MCF 10A (cell line): ENCODE results near the gene MMADHC. TPM values are rescaled to one million over a fixed set of nuclear protein-coding genes. Genes with fewer than 3 reads are reported as not detected.

Experiments
- BruUV-seq: library from RNA; stranded (reverse); fragments of 400-500 nt; replicated peaks from 2 replicates; lab custom pipeline; 2021; lab: Mats Ljungman, UMichigan
- CTCF ChIA-PET: fragments of 300-600 bp; sonication (Branson Sonifier 250); formaldehyde crosslinking; extraction: SDS; loops from one replicate; lab custom pipeline; 2021; ENCODE audit warnings: antibody characterized with exemption, inconsistent platforms; lab: Yijun Ruan, JAX
- POLR2A ChIA-PET: fragments of 300-600, 350-650 bp; sonication (Branson Sonifier 250); formaldehyde crosslinking; extraction: SDS; loops from one replicate; lab custom pipeline; 2020; ENCODE audit warnings: antibody characterized with exemption, inconsistent platforms; lab: Yijun Ruan, JAX
- DNase-seq: peaks from one replicate; pipeline ENCODE4 v3.0.0-alpha.2; 2018; ENCODE audit not compliant: unreplicated experiment
- H3K27ac Mint-ChIP-seq: one replicate; pipeline ENCODE4 v1.8.0; 2022; ENCODE audit warnings: mild to moderate bottlenecking, low read depth, mixed read lengths; ENCODE audit not compliant: unreplicated experiment
- H3K27me3 Mint-ChIP-seq: one replicate; pipeline ENCODE4 v1.8.0; 2022; ENCODE audit warnings: mixed read lengths; ENCODE audit not compliant: insufficient read depth, unreplicated experiment
- H3K36me3 Mint-ChIP-seq: one replicate; pipeline ENCODE4 v1.8.0; 2022; ENCODE audit warnings: mild to moderate bottlenecking, moderate library complexity, mixed read lengths; ENCODE audit not compliant: insufficient read depth, unreplicated experiment
- H3K4me1 Mint-ChIP-seq: one replicate; pipeline ENCODE4 v1.8.0; 2022; ENCODE audit warnings: mixed read lengths; ENCODE audit not compliant: insufficient read depth, unreplicated experiment
- H3K4me3 Mint-ChIP-seq: one replicate; pipeline ENCODE4 v1.8.0; 2022; ENCODE audit warnings: mild to moderate bottlenecking, moderate library complexity, mixed read lengths; ENCODE audit not compliant: unreplicated experiment
- H3K9me3 Mint-ChIP-seq: one replicate; pipeline ENCODE4 v1.8.0; 2022; ENCODE audit warnings: mixed read lengths; ENCODE audit not compliant: unreplicated experiment
- intact Hi-C: fragments of 100-400 bp; cut with micrococcal nuclease; formaldehyde crosslinking; loops from 2 replicates; pipeline ENCODE4 v1.14.1; 2022
- total RNA-seq: library from RNA; stranded (reverse); gene quantifications from 2 replicates; pipeline ENCODE4 v1.2.3, GENCODE V29; 2022
- TF ChIP-seq, protein P1 (sequence below): fragments of 200-600 bp; IDR thresholded peaks from one replicate; pipeline ENCODE4 v1.8.0; 2022; ENCODE audit warnings: antibody characterized with exemption, mild to moderate bottlenecking; ENCODE audit not compliant: unreplicated experiment

Gene MMADHC
- total RNA-seq, 1 experiment from 2014 or later = 156 TPM

- CTCF ChIA-PET = interaction anchor here (0.8 to 1.2 kb wide), 4 partner anchors 13 to 119 kb away, joined by 3 to 4 read pairs (median 3); no protein-coding TSS in a partner anchor
These were observed 23.7 kb upstream of the MMADHC start for GRCh38 chr2:149611100-149611820.

GRCh38 chr2:149606251-149606811 is 18.8 kb upstream of the MMADHC start:
- no peak for DNase-seq
- no TSS peak for BruUV-seq
- H3K4me1 Mint-ChIP-seq = peaks cover 7% of the 10 kb centered on the region
- H3K27ac Mint-ChIP-seq = peak overlapping the region; percentile 1
- intact Hi-C loops = no loop called here
- no peaks in the 10 kb centered on the region for H3K27me3 Mint-ChIP-seq
- H3K4me3 Mint-ChIP-seq = no peak overlapping the region
- CTCF ChIA-PET = interaction anchor here (0.6 kb wide), 2 partner anchors 64 to 77 kb away, joined by 3 read pairs; no protein-coding TSS in a partner anchor
- H3K9me3 Mint-ChIP-seq = peaks cover 14% of the 10 kb centered on the region
- TF ChIP-seq, protein P1, sequence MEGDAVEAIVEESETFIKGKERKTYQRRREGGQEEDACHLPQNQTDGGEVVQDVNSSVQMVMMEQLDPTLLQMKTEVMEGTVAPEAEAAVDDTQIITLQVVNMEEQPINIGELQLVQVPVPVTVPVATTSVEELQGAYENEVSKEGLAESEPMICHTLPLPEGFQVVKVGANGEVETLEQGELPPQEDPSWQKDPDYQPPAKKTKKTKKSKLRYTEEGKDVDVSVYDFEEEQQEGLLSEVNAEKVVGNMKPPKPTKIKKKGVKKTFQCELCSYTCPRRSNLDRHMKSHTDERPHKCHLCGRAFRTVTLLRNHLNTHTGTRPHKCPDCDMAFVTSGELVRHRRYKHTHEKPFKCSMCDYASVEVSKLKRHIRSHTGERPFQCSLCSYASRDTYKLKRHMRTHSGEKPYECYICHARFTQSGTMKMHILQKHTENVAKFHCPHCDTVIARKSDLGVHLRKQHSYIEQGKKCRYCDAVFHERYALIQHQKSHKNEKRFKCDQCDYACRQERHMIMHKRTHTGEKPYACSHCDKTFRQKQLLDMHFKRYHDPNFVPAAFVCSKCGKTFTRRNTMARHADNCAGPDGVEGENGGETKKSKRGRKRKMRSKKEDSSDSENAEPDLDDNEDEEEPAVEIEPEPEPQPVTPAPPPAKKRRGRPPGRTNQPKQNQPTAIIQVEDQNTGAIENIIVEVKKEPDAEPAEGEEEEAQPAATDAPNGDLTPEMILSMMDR = no peak
- POLR2A ChIA-PET = no interaction called here
- H3K36me3 Mint-ChIP-seq = no peaks in the 10 kb centered on the region

More at GRCh38 chr2:149611100-149611820, 23.7 kb upstream of the MMADHC start:
- Mint-ChIP-seq H3K4me3 (no peak overlapping the region), H3K27me3 (no peaks in the 10 kb centered on the region), H3K9me3 (peaks cover 8% of the 10 kb centered on the region), H3K36me3 (no peaks in the 10 kb centered on the region), H3K27ac (peak overlapping the region; percentile 30), H3K4me1 (peaks cover 20% of the 10 kb centered on the region)
- no TSS peak for BruUV-seq
- intact Hi-C loops = loop anchor here (1.0 kb wide), 1 partner anchor 104 kb away; no protein-coding TSS in a partner anchor
- POLR2A ChIA-PET = no interaction called here
- TF ChIP-seq, protein P1 = no peak
- DNase-seq = no peak

DNA sequence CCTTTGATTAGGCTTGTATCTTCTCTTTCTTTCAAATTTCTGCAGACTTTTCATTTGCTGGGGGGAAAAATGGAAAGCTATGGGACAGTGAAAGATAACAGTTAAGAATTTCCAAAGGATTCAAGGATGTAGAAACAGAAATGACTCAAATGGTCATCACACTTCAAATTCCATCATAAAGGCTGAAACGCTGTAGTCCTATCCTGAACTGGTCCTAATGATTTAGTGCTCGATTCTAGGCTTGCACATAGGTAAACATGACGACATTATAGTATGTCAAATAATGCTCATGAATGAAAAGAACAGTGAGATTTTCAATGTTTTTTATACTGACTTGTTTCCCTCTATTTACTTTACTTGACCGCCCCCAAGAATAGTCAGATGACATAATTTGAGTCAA is 15.7 kb upstream of the MMADHC start:
- H3K27ac Mint-ChIP-seq = no peak overlapping the region
- CTCF ChIA-PET = interaction anchor here (1.0 kb wide), 1 partner anchor 26 kb away, joined by 3 read pairs; no protein-coding TSS in a partner anchor
- H3K4me1 Mint-ChIP-seq = no peaks in the 10 kb centered on the region
- peaks cover 15% of the 10 kb centered on the region for H3K9me3 Mint-ChIP-seq
- intact Hi-C loops = no loop called here
- POLR2A ChIA-PET = no interaction called here
- H3K27me3 Mint-ChIP-seq = no peaks in the 10 kb centered on the region
- no TSS peak for BruUV-seq
- H3K4me3 Mint-ChIP-seq = no peak overlapping the region
- DNase-seq = no peak
- TF ChIP-seq, protein P1 = no peak
- H3K36me3 Mint-ChIP-seq = no peaks in the 10 kb centered on the region

DNA sequence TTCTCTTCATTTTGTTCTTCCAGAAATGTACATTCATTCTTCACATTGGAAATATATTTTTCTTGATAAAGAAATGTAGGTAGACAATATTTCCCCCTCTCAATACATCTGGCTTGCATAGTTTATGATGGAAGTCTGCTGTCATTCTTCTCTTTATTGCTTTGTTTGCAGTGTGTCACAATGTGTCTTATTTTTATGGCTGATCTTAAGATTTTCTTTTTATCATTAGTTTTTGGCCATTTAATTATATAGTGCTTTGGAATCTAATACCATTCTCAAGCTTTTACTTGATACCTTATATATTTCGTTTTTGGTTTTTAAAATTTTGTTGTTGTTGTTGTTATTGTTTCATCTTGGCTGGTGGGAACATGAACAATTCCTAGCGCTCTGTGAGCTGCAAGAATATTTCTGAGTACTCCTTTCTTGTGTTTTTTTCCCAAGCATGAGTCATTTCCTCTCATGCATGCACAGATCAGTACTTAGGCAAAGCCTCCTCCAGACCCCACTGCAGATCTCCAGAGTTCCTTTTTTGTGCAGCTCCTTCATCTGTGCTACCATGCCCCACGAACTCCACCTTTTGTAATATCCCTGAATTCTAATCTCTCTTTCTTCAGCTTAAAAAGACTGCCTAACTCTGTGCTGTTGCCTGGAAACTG is 13.7 kb upstream of the MMADHC start:
- Mint-ChIP-seq H3K9me3 (peaks cover 9% of the 10 kb centered on the region), H3K36me3 (no peaks in the 10 kb centered on the region), H3K4me1 (no peaks in the 10 kb centered on the region), H3K4me3 (no peak overlapping the region), H3K27ac (peak overlapping the region; percentile 40), H3K27me3 (no peaks in the 10 kb centered on the region)
- peak; percentile 27 for DNase-seq
- ChIA-PET CTCF (interaction anchor here (0.5 to 1.4 kb wide), 3 partner anchors 938 to 1638 kb away, joined by 3 to 6 read pairs (median 4); no protein-coding TSS in a partner anchor), POLR2A (interaction anchor here (0.7 to 1.1 kb wide), 2 partner anchors 113 to 200 kb away, joined by 3 read pairs; no protein-coding TSS in a partner anchor)
- TF ChIP-seq, protein P1 = no peak
- BruUV-seq = no TSS peak
- intact Hi-C loops = no loop called here
